Measurements from ENCODE around the gene TRAF2.
A peak's percentile ranks its signal among the peaks of the same experiment; 100 is the strongest.

Gene TRAF2

GRCh38 chr9:136913701-136914438 is 27.6 kb downstream of the TRAF2 start:
- no peak for DNase-seq (ENCODE audit: low read depth, low spot score)

- no peak for DNase-seq (ENCODE audit: low read depth, low spot score)
These were observed 29.5 kb downstream of the TRAF2 start for GRCh38 chr9:136915632-136916329.

GRCh38 chr9:136916330-136917184 is 30.2 kb downstream of the TRAF2 start:
- DNase-seq (ENCODE audit: low read depth, low spot score), result no peak

GRCh38 chr9:136917902-136918301 is 31.6 kb downstream of the TRAF2 start:
- peak; percentile 26 for DNase-seq (ENCODE audit: low read depth, low spot score)

- no peak for DNase-seq (ENCODE audit: low read depth, low spot score)
These were observed 33.8 kb downstream of the TRAF2 start for GRCh38 chr9:136920069-136920468.

GRCh38 chr9:136920734-136921231 is 34.5 kb downstream of the TRAF2 start:
- DNase-seq (ENCODE audit: low read depth, low spot score), result no peak

- no peak for DNase-seq (ENCODE audit: low read depth, low spot score)
These were observed 35.0 kb downstream of the TRAF2 start for GRCh38 chr9:136921307-136921706.

GRCh38 chr9:136921718-136922117 is 35.4 kb downstream of the TRAF2 start:
- DNase-seq (ENCODE audit: low read depth, low spot score), result no peak

GRCh38 chr9:136922540-136922939 is 36.2 kb downstream of the TRAF2 start:
- no peak for DNase-seq (ENCODE audit: low read depth, low spot score)

- DNase-seq (ENCODE audit: low read depth, low spot score), result no peak
These were observed 37.6 kb downstream of the TRAF2 start for GRCh38 chr9:136923881-136924280.

GRCh38 chr9:136925414-136926153 is 39.3 kb downstream of the TRAF2 start:
- no peak for DNase-seq (ENCODE audit: low read depth, low spot score)

GRCh38 chr9:136926154-136926704 is 39.9 kb downstream of the TRAF2 start:
- no peak for DNase-seq (ENCODE audit: low read depth, low spot score)

- no peak for DNase-seq (ENCODE audit: low read depth, low spot score)
These were observed 40.4 kb downstream of the TRAF2 start for GRCh38 chr9:136926749-136927148.

GRCh38 chr9:136927343-136928271 is 41.3 kb downstream of the TRAF2 start:
- no peak for DNase-seq (ENCODE audit: low read depth, low spot score)

GRCh38 chr9:136928591-136928990 is 42.3 kb downstream of the TRAF2 start:
- no peak for DNase-seq (ENCODE audit: low read depth, low spot score)

- DNase-seq (ENCODE audit: low read depth, low spot score), result no peak
These were observed 43.7 kb downstream of the TRAF2 start for GRCh38 chr9:136930014-136930413.

GRCh38 chr9:136931611-136932130 is 45.4 kb downstream of the TRAF2 start:
- no peak for DNase-seq (ENCODE audit: low read depth, low spot score)

- no peak for DNase-seq (ENCODE audit: low read depth, low spot score)
These were observed 48.0 kb downstream of the TRAF2 start for GRCh38 chr9:136934277-136934676.

GRCh38 chr9:136935651-136936050 is 49.3 kb downstream of the TRAF2 start:
- no peak for DNase-seq (ENCODE audit: low read depth, low spot score)

Measured in brain pericyte (primary cell).